ENCODE measurements around the gene TRAT1.

TRAT1 gene

DNA sequence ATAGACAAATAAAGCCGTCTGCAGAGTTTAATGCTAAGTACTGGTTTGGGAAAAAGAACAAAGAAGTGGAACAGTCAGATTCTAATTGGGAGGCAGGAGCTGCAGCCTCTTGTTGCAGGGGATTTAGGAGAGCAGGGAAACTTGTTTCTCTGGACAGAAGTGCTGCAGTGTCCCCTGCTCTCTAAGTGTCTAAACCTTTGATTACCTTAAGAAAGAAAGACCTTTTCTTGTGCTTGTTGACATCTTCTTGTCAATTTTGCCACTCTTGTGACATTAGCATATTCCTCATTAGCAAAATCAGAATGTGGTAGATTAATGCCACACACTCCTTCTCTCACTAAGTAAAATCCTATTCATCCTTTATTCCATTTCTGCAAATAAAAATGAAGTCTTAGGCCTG is 38.8 kb downstream of the TRAT1 start:
- no peak for DNase-seq (ENCODE audit: low read depth, low spot score)

DNA sequence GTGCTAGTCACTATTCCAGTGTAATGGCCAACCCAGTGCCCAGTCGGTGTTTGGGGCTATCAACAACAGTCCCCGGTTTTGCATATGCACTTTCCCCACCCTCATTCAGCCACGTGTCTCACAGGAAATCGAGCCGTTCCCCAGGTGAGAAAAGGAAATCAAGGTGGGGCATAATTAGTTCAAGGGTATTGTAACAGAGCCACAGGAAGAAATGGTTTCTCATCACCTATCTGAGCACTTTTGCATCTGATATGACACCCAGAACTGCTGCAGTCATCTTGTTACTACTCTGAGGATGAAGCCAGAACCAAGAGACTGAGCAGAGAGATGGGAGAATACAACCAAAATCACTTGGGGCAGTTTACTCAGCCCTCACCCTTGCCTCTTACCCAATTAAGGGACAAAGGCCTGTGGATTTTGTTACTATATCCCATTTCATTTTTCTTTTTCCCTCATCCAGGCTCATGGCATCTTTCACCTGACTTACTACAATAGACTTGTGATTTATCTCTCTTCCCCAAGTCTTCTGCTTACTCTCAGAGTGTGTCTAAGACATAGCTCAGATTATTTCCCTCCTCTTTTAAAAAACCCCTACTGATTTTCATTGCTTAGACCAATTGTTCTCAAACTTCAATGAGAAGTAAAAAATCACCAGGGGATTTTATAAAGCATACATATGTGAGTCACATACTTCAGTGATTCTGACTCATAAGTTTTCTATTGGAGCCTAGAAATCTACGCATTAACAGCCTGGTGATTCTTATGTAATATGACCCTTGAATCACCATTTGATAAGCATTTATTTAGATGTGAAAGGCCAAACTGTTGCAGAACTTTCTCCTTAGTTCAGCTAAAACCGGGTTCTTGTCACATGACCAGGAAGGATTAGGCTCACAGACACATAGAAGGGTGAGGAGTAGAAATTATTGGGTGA is 40.5 kb downstream of the TRAT1 start:
- DNase-seq (ENCODE audit: low read depth, low spot score) = no peak

DNA sequence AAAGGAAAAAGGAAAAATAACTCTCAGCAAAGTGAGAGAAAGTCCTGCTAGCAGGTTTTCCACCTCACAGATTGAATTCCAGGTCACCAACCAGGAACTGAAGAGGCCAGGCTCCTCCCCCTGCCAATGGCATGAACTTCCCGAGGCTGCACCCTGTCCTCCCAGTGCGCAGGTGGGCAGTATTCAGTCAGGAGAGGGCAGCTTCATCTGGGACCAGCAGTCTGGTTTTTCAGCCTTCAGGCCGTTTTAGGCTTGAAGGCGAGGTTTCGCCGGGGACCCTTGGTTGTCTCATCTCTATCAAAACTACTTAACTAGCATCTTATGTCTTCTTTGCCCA is 41.2 kb downstream of the TRAT1 start:
- no peak for DNase-seq (ENCODE audit: low read depth, low spot score)

DNA sequence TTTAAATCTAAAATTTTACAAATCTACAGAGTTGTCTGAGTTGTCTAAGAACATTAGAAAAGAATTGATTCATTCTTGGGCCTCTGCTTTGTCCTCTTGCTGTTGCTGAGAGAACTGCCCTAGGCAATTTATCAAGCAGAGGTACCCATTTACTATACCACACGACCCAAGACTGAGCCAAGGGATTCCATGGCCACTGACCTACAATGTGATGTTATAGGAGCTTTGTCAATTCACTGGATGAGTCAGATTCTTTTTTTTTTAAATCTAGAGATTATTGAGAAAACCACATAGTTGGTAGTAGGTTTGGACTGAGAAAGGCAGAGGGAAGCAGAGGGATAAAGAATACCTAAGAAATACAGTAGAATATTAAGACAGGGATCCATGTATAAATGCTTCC is 55.3 kb downstream of the TRAT1 start:
- no peak for DNase-seq (ENCODE audit: low read depth, low spot score)

DNA sequence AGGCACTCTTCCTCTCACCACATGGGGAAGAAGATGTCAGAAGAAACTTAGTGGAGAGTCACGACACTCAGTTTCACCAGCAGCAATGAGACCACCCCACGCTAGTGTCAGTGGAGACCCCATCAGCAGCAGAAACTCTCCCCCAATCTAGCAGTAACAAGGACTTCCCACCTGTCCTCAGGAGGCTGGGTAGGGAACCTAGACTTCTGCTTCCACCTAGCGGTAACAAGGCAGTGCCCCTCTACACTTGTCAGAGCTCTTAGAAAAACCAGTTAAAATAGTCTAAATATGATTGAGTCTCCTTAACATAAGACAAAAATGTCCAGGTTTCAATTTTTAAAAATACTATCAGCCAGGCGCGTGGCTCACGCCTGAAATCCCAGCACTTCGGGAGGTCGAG is 57.3 kb downstream of the TRAT1 start:
- DNase-seq (ENCODE audit: low read depth, low spot score) = no peak

DNA sequence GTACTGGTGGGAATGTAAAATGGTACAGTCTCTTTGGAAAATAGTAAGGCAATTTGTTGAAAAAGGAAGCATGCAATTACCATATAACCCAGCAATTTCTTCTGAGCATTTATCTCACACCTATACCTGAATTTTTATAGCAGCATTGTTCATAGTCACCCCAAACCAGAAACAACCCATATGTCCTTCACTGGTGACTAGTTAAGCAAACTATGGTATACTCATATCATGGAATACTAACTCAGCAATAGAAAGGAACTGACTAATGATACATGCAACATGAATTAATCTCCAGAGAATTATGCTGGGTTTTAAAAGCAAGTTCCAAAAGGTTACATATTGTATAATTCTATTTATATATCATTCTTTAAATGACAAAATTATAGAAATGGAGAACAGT is 60.2 kb downstream of the TRAT1 start:
- DNase-seq (ENCODE audit: low read depth, low spot score) = no peak

DNA sequence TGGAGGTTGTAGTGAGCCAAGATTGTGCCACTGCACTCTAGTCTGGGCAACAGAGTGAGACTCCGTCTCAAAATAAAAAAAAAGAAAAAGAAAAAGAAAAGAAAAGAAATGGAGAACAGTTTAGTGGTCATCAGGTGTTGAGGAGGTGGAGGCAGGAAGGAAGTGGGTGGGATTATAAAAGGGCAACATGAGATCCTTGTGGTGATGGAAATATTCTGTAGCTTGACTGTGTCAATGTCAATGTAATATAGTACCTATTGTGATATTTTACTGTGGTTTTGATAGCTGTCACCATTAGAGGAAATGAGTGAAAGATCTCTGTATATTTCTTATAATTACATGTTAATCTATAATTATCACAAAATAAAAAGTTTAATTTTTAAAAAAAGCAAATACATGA is 60.8 kb downstream of the TRAT1 start:
- DNase-seq (ENCODE audit: low read depth, low spot score) = no peak

DNA sequence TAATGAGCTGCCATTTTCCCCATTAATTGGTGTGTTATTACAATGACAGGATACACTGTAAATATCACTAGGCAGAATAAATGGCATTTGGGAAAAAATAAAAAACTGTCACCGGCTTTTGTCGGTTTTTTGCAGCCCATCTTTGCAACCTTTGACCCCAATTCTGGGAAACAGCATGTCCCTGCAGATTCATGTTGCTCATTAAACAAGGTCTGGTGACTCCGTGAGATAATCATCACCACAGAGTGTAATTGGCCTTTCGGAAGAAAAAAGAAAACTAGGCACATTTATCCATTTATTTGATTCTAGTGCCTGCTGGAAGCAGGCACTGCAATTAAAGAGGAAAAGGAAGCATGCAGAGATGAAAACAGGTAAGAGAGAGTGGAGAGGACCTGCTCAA is 64.5 kb downstream of the TRAT1 start:
- no peak for DNase-seq (ENCODE audit: low read depth, low spot score)

DNA sequence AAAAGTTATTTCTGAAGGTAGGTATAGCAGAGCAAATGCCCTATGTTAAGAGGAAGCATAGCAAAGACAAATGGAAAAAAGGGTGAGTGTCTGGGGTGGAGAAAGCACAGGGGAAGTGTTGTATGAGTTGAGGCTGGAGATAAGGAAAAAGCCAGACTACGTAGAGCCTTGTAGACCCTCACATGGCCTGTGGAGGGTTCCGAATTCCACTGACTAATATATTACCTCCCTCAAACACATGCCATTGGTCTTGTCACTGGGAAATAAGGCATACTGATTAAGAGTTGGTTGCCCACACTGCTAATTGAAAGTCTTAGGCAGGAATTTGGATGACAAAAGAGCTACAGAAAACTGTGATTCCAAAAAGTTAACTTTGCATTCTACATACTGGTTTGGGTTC is 65.2 kb downstream of the TRAT1 start:
- no peak for DNase-seq (ENCODE audit: low read depth, low spot score)

DNA sequence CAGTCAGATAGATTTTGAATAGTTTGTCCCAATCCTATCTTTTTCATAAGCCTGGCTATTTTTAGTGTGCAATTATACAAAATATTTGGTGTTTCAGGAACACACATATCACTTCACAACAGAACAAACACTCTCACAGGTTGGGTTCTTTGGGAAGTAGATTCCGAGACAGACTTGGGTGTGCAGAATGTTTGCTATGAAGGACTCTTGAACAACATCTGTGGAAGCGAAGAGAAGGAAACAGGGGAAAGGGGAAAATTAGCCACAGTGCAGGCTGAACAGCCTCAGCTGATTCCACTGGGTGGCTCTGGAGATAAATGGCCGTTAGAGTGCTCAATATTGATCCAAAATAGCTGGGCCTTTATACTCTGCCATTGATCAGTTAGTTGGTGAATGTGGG is 69.2 kb downstream of the TRAT1 start:
- DNase-seq (ENCODE audit: low read depth, low spot score) = no peak

DNA sequence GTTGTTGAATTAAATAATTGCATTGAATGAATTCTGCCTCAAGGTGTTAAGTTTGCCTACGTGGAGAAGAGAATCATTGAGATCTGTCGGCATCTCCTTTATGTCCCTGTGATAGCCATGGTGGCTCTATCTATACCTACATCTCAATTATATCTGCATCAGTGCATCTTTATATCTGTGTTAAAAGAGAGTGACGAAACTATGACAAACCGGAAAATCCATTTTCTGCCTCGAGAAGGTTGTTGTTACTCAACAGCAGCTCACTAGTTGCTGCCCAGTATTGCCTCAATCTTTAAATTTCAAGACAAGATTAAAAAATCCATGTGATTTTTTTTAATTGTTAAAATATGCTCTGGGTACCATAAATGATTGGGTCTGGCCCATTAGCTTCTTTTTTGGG is 72.4 kb downstream of the TRAT1 start:
- no peak for DNase-seq (ENCODE audit: low read depth, low spot score)

DNA sequence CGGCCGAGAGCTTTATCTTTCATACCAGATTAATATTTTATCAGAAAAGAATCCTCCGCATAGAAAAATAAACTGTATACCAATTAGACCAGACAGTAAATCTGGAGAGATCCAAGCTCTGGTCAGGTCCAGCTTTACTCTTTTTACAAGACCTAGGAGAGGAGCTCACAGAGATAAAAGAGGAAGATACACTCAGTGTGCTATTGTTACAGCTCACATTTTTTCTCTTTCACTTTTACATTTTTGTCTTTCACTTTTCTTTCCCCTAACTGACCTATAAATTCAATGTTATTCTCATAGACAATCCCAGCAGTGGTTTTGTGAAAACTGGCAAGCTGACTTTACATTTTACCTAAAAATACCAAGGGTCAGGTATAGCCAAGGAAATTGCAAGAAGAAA is 75.3 kb downstream of the TRAT1 start:
- no peak for DNase-seq (ENCODE audit: low read depth, low spot score)

DNA sequence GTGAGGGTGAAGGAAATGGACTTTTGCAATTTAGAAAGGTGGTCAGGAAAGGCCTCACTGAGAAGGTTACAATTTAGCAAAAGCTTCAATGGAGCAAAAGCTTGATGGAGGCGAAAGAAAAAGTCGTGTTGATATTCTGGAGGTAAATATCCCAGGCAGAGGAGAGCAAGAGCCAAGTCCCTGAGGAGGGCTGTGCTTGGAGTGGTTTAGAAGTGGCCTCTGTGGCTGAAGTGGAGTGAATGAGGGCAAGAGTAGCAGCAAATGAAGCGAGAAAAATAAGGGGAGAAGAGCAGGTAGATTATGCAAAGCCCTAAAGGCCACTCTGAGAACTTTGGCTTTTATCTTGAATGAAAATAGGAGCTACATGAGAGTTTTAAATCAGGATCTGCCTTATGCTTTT is 76.9 kb downstream of the TRAT1 start:
- DNase-seq (ENCODE audit: low read depth, low spot score) = no peak

Data from smooth muscle cell of the brain vasculature (primary cell).